RCC 7860 (cell line): Measurements from ENCODE around the gene HS3ST1.
"Not testable (repeated sequence)": the region's sequence is repeated elsewhere in the genome, so short reads cannot be mapped to it uniquely, and the experiment has no call there.

Experiments
- DNase-seq: peaks from one replicate; pipeline ENCODE4 v3.0.0-alpha.2; 2015; ENCODE audit warnings: low spot score
- FAIRE-seq: peaks from 2 replicates; lab custom pipeline; 2012; peaks lifted over from hg19 to GRCh38; lab: Jason Lieb, UNC

The HS3ST1 gene

GRCh38 chr4:11407551-11407950 lies 21.1 kb downstream of the HS3ST1 start:
- DNase-seq (no peak), FAIRE-seq (no peak)

- FAIRE-seq (no peak), DNase-seq (no peak)
Observed at GRCh38 chr4:11404431-11404830, 24.3 kb downstream of the HS3ST1 start.

GRCh38 chr4:11402192-11402591 lies 26.5 kb downstream of the HS3ST1 start:
- no peak for FAIRE-seq
- no peak for DNase-seq

GRCh38 chr4:11399461-11399971 lies 29.2 kb downstream of the HS3ST1 start:
- FAIRE-seq, result no peak

GRCh38 chr4:11397819-11398610 lies 30.7 kb downstream of the HS3ST1 start:
- DNase-seq (no peak), FAIRE-seq (no peak)

More at GRCh38 chr4:11399461-11399971, 29.2 kb downstream of the HS3ST1 start:
- DNase-seq, result no peak

GRCh38 chr4:11397146-11397545 lies 31.5 kb downstream of the HS3ST1 start:
- FAIRE-seq (no peak), DNase-seq (no peak)

- DNase-seq, result no peak
- no peak for FAIRE-seq
Observed at GRCh38 chr4:11393551-11393950, 35.1 kb downstream of the HS3ST1 start.

GRCh38 chr4:11384072-11384471 lies 44.6 kb downstream of the HS3ST1 start:
- FAIRE-seq, DNase-seq: not testable (repeated sequence)

- FAIRE-seq (no peak), DNase-seq (no peak)
Observed at GRCh38 chr4:11376571-11376970, 52.1 kb downstream of the HS3ST1 start.

GRCh38 chr4:11376146-11376545 lies 52.5 kb downstream of the HS3ST1 start:
- DNase-seq, result no peak
- no peak for FAIRE-seq

- no peak for FAIRE-seq
Observed at GRCh38 chr4:11368701-11369115, 60.0 kb downstream of the HS3ST1 start.

GRCh38 chr4:11367371-11367770 lies 61.3 kb downstream of the HS3ST1 start:
- DNase-seq (no peak), FAIRE-seq (no peak)

More at GRCh38 chr4:11368701-11369115, 60.0 kb downstream of the HS3ST1 start:
- DNase-seq, result no peak

- FAIRE-seq, result no peak
- DNase-seq, result no peak
Observed at GRCh38 chr4:11366859-11367258, 61.8 kb downstream of the HS3ST1 start.

GRCh38 chr4:11365039-11365438 lies 63.7 kb downstream of the HS3ST1 start:
- DNase-seq (no peak), FAIRE-seq (no peak)

GRCh38 chr4:11359591-11359990 lies 69.1 kb downstream of the HS3ST1 start:
- DNase-seq, result no peak
- no peak for FAIRE-seq

- FAIRE-seq (no peak), DNase-seq (no peak)
Observed at GRCh38 chr4:11355226-11355625, 73.5 kb downstream of the HS3ST1 start.

- no peak for DNase-seq
- FAIRE-seq, result no peak
Observed at GRCh38 chr4:11354531-11354930, 74.2 kb downstream of the HS3ST1 start.

GRCh38 chr4:11348449-11349088 lies 80.1 kb downstream of the HS3ST1 start:
- no peak for FAIRE-seq
- no peak for DNase-seq

GRCh38 chr4:11344916-11345315 lies 83.8 kb downstream of the HS3ST1 start:
- FAIRE-seq (no peak), DNase-seq (no peak)

GRCh38 chr4:11343536-11343935 lies 85.2 kb downstream of the HS3ST1 start:
- FAIRE-seq (no peak), DNase-seq (no peak)
